A549 (cell line): ENCODE data around the gene KRTAP4-4. TPM values are rescaled to one million over a fixed set of nuclear protein-coding genes. Genes with fewer than 3 reads are reported as not detected.

Source experiments
- ATAC-seq, 2 experiments: fragments of 200-7000 bp in 1 of 2; fragments of >200 bp in 1 of 2; cut with Nextera tagmentation in 1 of 2; cut with Tn5 transposase in 1 of 2; 3 replicates each; pipeline versions ENCODE4 v1.8.0 to v1.9.1; 2018 to 2020; ENCODE audit warnings: mild to moderate bottlenecking in 1 of 2, moderate library complexity in 1 of 2
- CTCF ChIA-PET: fragments of 300-600 bp; sonication (Branson Sonifier 250); formaldehyde crosslinking; extraction: SDS; loops from one replicate; lab custom pipeline; 2021; ENCODE audit warnings: antibody characterized with exemption, inconsistent platforms; lab: Yijun Ruan, JAX
- POLR2A ChIA-PET: fragments of 350-600 bp; formaldehyde crosslinking; extraction: SDS; loops from one replicate; lab custom pipeline; 2021; ENCODE audit warnings: antibody characterized with exemption, inconsistent platforms; lab: Yijun Ruan, JAX
- DNase-seq, 2 experiments: peaks; one replicate each; pipeline versions ENCODE4 v3.0.0 to v3.0.0-alpha.2; 2011 to 2016; ENCODE audit warnings: low read depth in 1 of 2, low spot score in 1 of 2
- FAIRE-seq: peaks from 2 replicates; lab custom pipeline; 2011; peaks lifted over from hg19 to GRCh38; lab: Jason Lieb, UNC
- H3K27ac ChIP-seq, 2 experiments: fragments of >200 bp; sonication (Bioruptor Twin); formaldehyde crosslinking; 3 replicates each; pipeline ENCODE4 v1.5.1; 2016 to 2017
- H3K4me1 ChIP-seq: fragments of >200 bp; sonication (Bioruptor Twin); formaldehyde crosslinking; 3 replicates; pipeline ENCODE4 v1.6.1; 2016
- H3K4me2 ChIP-seq: fragments of >200 bp; sonication (Bioruptor Twin); formaldehyde crosslinking; 3 replicates; pipeline ENCODE4 v1.6.1; 2016
- H3K4me3 ChIP-seq: fragments of >200 bp; sonication (Bioruptor Twin); formaldehyde crosslinking; 3 replicates; pipeline ENCODE4 v1.5.1; 2016
- H3K9me3 ChIP-seq: fragments of >200 bp; sonication (Bioruptor Twin); formaldehyde crosslinking; 3 replicates; pipeline ENCODE4 v1.6.1; 2016
- BCL3 ChIP-seq: fragments of >200 bp; sonication (Bioruptor Twin); formaldehyde crosslinking; IDR thresholded peaks from 3 replicates; pipeline ENCODE4 v1.6.1; 2016
- CBX8 ChIP-seq: fragments of 200-600 bp; sonication (generic); IDR thresholded peaks from 2 replicates; pipeline ENCODE4 v1.6.1; 2016
- CTCF ChIP-seq: fragments of >200 bp; sonication (Bioruptor Twin); formaldehyde crosslinking; IDR thresholded peaks from 3 replicates; pipeline ENCODE4 v1.5.1; 2016
- E2F6 ChIP-seq: IDR thresholded peaks from 2 replicates; pipeline ENCODE4 v1.6.1; 2012; ENCODE audit warnings: low read depth, borderline replicate concordance
- ESRRA ChIP-seq: fragments of 150-350 bp; IDR thresholded peaks from 2 replicates; pipeline ENCODE4 v1.6.1; 2014; ENCODE audit warnings: mild to moderate bottlenecking, low read length, borderline replicate concordance
- FOXS1 ChIP-seq: fragments of 250-450 bp; sonication (Bioruptor Pico); IDR thresholded peaks from 2 replicates; pipeline ENCODE4 v1.5.0; 2020; ENCODE audit warnings: mild to moderate bottlenecking, moderate library complexity
- GATA3 ChIP-seq: IDR thresholded peaks from 2 replicates; pipeline ENCODE4 v1.6.1; 2012; ENCODE audit warnings: borderline replicate concordance
- MAFK ChIP-seq: fragments of 450-650 bp; IDR thresholded peaks from 2 replicates; pipeline ENCODE4 v1.6.1; 2014; ENCODE audit not compliant: partially characterized antibody
- MAZ ChIP-seq: fragments of 150-350 bp; IDR thresholded peaks from 2 replicates; pipeline ENCODE4 v1.6.1; 2014; ENCODE audit warnings: antibody characterized with exemption, low read depth, low read length, borderline replicate concordance
- POLR2AphosphoS2 ChIP-seq: conservative IDR thresholded peaks from 2 replicates; pipeline ENCODE4 v1.6.1; 2012; ENCODE audit warnings: low read length, improper control_type of control experiment, inconsistent platforms
- REST ChIP-seq: fragments of 200-600 bp; sonication (generic); IDR thresholded peaks from 2 replicates; pipeline ENCODE4 v1.6.1; 2016; ENCODE audit warnings: antibody characterized with exemption, mild to moderate bottlenecking, moderate library complexity
- RFX5 ChIP-seq: fragments of 450-650 bp; IDR thresholded peaks from 2 replicates; pipeline ENCODE4 v1.7.1; 2014; ENCODE audit warnings: antibody characterized with exemption, mild to moderate bottlenecking, moderate library complexity
- TP53 ChIP-seq: fragments of 250-450 bp; sonication (Bioruptor Pico); IDR thresholded peaks from 2 replicates; pipeline ENCODE4 v1.5.0; 2021; ENCODE audit warnings: mild to moderate bottlenecking, moderate library complexity
- ZFP36 ChIP-seq: fragments of 450-650 bp; IDR thresholded peaks from 2 replicates; pipeline ENCODE4 v1.6.1; 2014; ENCODE audit warnings: borderline replicate concordance; ENCODE audit not compliant: partially characterized antibody
- WGBS: methylation state at CpG from one replicate; pipeline ENCODE4 v1.1.6; 2017; ENCODE audit errors: missing lambda C conversion rate; 5-methylcytosine and 5-hydroxymethylcytosine counted together
- polyA plus RNA-seq, 4 experiments: library from polyadenylated mRNA; depleted of rRNA in 3 of 4; stranded (reverse); fragments of >200 nt; fragmentation: RNase III in 1 of 4; extraction: RNeasy Plus Mini Kit Qiagen cat#74134 plus additional on column Dnase treatment in 1 of 4; gene quantifications; 2 replicates in 3 of 4; 3 replicates in 1 of 4; pipeline ENCODE4 v1.2.3, GENCODE V29; 2011 to 2017
- small RNA-seq, 6 experiments: library from RNA; depleted of rRNA; stranded (forward); fragments of <200 nt; gene quantifications; one replicate each; pipeline ENCODE3, GENCODE V24; 2012
- TF ChIP-seq, protein P1 (sequence below): fragments of >200 bp; sonication (Bioruptor Twin); formaldehyde crosslinking; IDR thresholded peaks from 2 replicates; pipeline ENCODE4 v1.6.1; 2016

The KRTAP4-4 gene
- polyA plus RNA-seq, 2 of the 4 experiments (the other 2 are of a cell fraction), result not detected

- DNase-seq (no peak), FAIRE-seq (no peak), ATAC-seq (no peak)
- Histone ChIP-seq H3K4me3 (no peak overlapping the region), H3K4me2 (no peak overlapping the region), H3K4me1 (no peaks in the 10 kb centered on the region), H3K9me3 (peaks cover 5% of the 10 kb centered on the region; the same call in 1 of the 3 replicates), H3K27ac (no peak overlapping the region)
- ChIA-PET POLR2A (no interaction called here), CTCF (no interaction called here)
- 54% methylated on average over 2 of the region's 2 CpGs for WGBS
- TF ChIP-seq ZFP36 (peak; percentile 49), RFX5 (no peak), FOXS1 (CRISPR knock-in tag) (no peak), MAZ (no peak), BCL3 (no peak), MAFK (peak; percentile 85), POLR2AphosphoS2 (no peak), E2F6 (no peak), CTCF (no peak), REST (no peak), TP53 (CRISPR knock-in tag) (no peak), ESRRA (no peak), CBX8 (no peak), GATA3 (no peak)
- TF ChIP-seq, protein P1, sequence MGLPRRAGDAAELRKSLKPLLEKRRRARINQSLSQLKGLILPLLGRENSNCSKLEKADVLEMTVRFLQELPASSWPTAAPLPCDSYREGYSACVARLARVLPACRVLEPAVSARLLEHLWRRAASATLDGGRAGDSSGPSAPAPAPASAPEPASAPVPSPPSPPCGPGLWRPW, result no peak
Observed at GRCh38 chr17:41111151-41111885, 49.2 kb downstream of the KRTAP4-4 start.

Small RNA genes within 50 kb of the gene (small RNA-seq; reads per million reads assigned to genes)
- gene KRTAP4-17P, result 0 reads per million in 6 experiments

Other genes starting within 250 kb of the KRTAP4-4 start
Only the 30 nearest of the 40 such genes appear.
- gene KRTAP3-1, start 151.6 kb downstream of the KRTAP4-4 start, polyA plus RNA-seq (2011; rRNA removed), result not detected in 2 replicates
- gene KRTAP3-1, start 151.6 kb downstream of the KRTAP4-4 start, polyA plus RNA-seq (2017; fragmentation: RNase III; extraction: RNeasy Plus Mini Kit Qiagen cat#74134 plus additional on column Dnase treatment), result not detected in 3 replicates
- gene KRTAP1-5, start 133.5 kb downstream of the KRTAP4-4 start, polyA plus RNA-seq (2011; rRNA removed), result not detected in 2 replicates
- gene KRTAP1-5, start 133.5 kb downstream of the KRTAP4-4 start, polyA plus RNA-seq (2017; fragmentation: RNase III; extraction: RNeasy Plus Mini Kit Qiagen cat#74134 plus additional on column Dnase treatment), result not detected in 3 replicates
- not detected in 2 replicates for gene KRTAP1-4, start 130.6 kb downstream of the KRTAP4-4 start, polyA plus RNA-seq (2011; rRNA removed)
- not detected in 3 replicates for gene KRTAP1-4, start 130.6 kb downstream of the KRTAP4-4 start, polyA plus RNA-seq (2017; fragmentation: RNase III; extraction: RNeasy Plus Mini Kit Qiagen cat#74134 plus additional on column Dnase treatment)
- gene KRTAP1-3, start 125.9 kb downstream of the KRTAP4-4 start, polyA plus RNA-seq (2011; rRNA removed), result not detected in 2 replicates
- gene KRTAP1-3, start 125.9 kb downstream of the KRTAP4-4 start, polyA plus RNA-seq (2017; fragmentation: RNase III; extraction: RNeasy Plus Mini Kit Qiagen cat#74134 plus additional on column Dnase treatment), result not detected in 3 replicates
- gene KRTAP1-1, start 119.3 kb downstream of the KRTAP4-4 start, polyA plus RNA-seq (2011; rRNA removed), result not detected in 2 replicates
- not detected in 3 replicates for gene KRTAP1-1, start 119.3 kb downstream of the KRTAP4-4 start, polyA plus RNA-seq (2017; fragmentation: RNase III; extraction: RNeasy Plus Mini Kit Qiagen cat#74134 plus additional on column Dnase treatment)
- gene KRTAP2-1, start 113.4 kb downstream of the KRTAP4-4 start, polyA plus RNA-seq (2011; rRNA removed), result not detected in 2 replicates
- not detected in 3 replicates for gene KRTAP2-1, start 113.4 kb downstream of the KRTAP4-4 start, polyA plus RNA-seq (2017; fragmentation: RNase III; extraction: RNeasy Plus Mini Kit Qiagen cat#74134 plus additional on column Dnase treatment)
- gene KRTAP2-2, start 105.5 kb downstream of the KRTAP4-4 start, polyA plus RNA-seq (2011; rRNA removed), result not detected in 2 replicates
- gene KRTAP2-2, start 105.5 kb downstream of the KRTAP4-4 start, polyA plus RNA-seq (2017; fragmentation: RNase III; extraction: RNeasy Plus Mini Kit Qiagen cat#74134 plus additional on column Dnase treatment), result not detected in 3 replicates
- not detected in 2 replicates for gene KRTAP2-3, start 100.6 kb downstream of the KRTAP4-4 start, polyA plus RNA-seq (2011; rRNA removed)
- 0.10 TPM in 1 of 3 replicates, not detected in the others for gene KRTAP2-3, start 100.6 kb downstream of the KRTAP4-4 start, polyA plus RNA-seq (2017; fragmentation: RNase III; extraction: RNeasy Plus Mini Kit Qiagen cat#74134 plus additional on column Dnase treatment)
- gene KRTAP2-4, start 94.9 kb downstream of the KRTAP4-4 start, polyA plus RNA-seq (2011; rRNA removed), result not detected in 2 replicates
- not detected in 3 replicates for gene KRTAP2-4, start 94.9 kb downstream of the KRTAP4-4 start, polyA plus RNA-seq (2017; fragmentation: RNase III; extraction: RNeasy Plus Mini Kit Qiagen cat#74134 plus additional on column Dnase treatment)
- not detected in 2 replicates for gene KRTAP4-7, start 76.6 kb downstream of the KRTAP4-4 start, polyA plus RNA-seq (2011; rRNA removed)
- not detected in 3 replicates for gene KRTAP4-7, start 76.6 kb downstream of the KRTAP4-4 start, polyA plus RNA-seq (2017; fragmentation: RNase III; extraction: RNeasy Plus Mini Kit Qiagen cat#74134 plus additional on column Dnase treatment)
- not detected in 2 replicates for gene KRTAP4-8, start 62.6 kb downstream of the KRTAP4-4 start, polyA plus RNA-seq (2011; rRNA removed)
- not detected in 3 replicates for gene KRTAP4-8, start 62.6 kb downstream of the KRTAP4-4 start, polyA plus RNA-seq (2017; fragmentation: RNase III; extraction: RNeasy Plus Mini Kit Qiagen cat#74134 plus additional on column Dnase treatment)
- gene KRTAP4-16, start 58.5 kb downstream of the KRTAP4-4 start, polyA plus RNA-seq (2011; rRNA removed), result not detected in 2 replicates
- not detected in 3 replicates for gene KRTAP4-16, start 58.5 kb downstream of the KRTAP4-4 start, polyA plus RNA-seq (2017; fragmentation: RNase III; extraction: RNeasy Plus Mini Kit Qiagen cat#74134 plus additional on column Dnase treatment)
- not detected in 2 replicates for gene KRTAP4-9, start 55.4 kb downstream of the KRTAP4-4 start, polyA plus RNA-seq (2011; rRNA removed)
- not detected in 3 replicates for gene KRTAP4-9, start 55.4 kb downstream of the KRTAP4-4 start, polyA plus RNA-seq (2017; fragmentation: RNase III; extraction: RNeasy Plus Mini Kit Qiagen cat#74134 plus additional on column Dnase treatment)
- not detected in 2 replicates for gene KRTAP4-11, start 42.4 kb downstream of the KRTAP4-4 start, polyA plus RNA-seq (2011; rRNA removed)
- gene KRTAP4-11, start 42.4 kb downstream of the KRTAP4-4 start, polyA plus RNA-seq (2017; fragmentation: RNase III; extraction: RNeasy Plus Mini Kit Qiagen cat#74134 plus additional on column Dnase treatment), result not detected in 3 replicates
- gene KRTAP4-12, start 36.6 kb downstream of the KRTAP4-4 start, polyA plus RNA-seq (2011; rRNA removed), result not detected in 2 replicates
- gene KRTAP4-12, start 36.6 kb downstream of the KRTAP4-4 start, polyA plus RNA-seq (2017; fragmentation: RNase III; extraction: RNeasy Plus Mini Kit Qiagen cat#74134 plus additional on column Dnase treatment), result not detected in 3 replicates
- not detected in 2 replicates for gene KRTAP4-6, start 20.2 kb downstream of the KRTAP4-4 start, polyA plus RNA-seq (2011; rRNA removed)
- not detected in 3 replicates for gene KRTAP4-6, start 20.2 kb downstream of the KRTAP4-4 start, polyA plus RNA-seq (2017; fragmentation: RNase III; extraction: RNeasy Plus Mini Kit Qiagen cat#74134 plus additional on column Dnase treatment)
- not detected in 2 replicates for gene KRTAP4-5, start 10.9 kb downstream of the KRTAP4-4 start, polyA plus RNA-seq (2011; rRNA removed)
- not detected in 3 replicates for gene KRTAP4-5, start 10.9 kb downstream of the KRTAP4-4 start, polyA plus RNA-seq (2017; fragmentation: RNase III; extraction: RNeasy Plus Mini Kit Qiagen cat#74134 plus additional on column Dnase treatment)
- gene KRTAP4-3, start 7.5 kb upstream of the KRTAP4-4 start, polyA plus RNA-seq (2011; rRNA removed), result not detected in 2 replicates
- not detected in 3 replicates for gene KRTAP4-3, start 7.5 kb upstream of the KRTAP4-4 start, polyA plus RNA-seq (2017; fragmentation: RNase III; extraction: RNeasy Plus Mini Kit Qiagen cat#74134 plus additional on column Dnase treatment)
- gene KRTAP4-2, start 17.5 kb upstream of the KRTAP4-4 start, polyA plus RNA-seq (2011; rRNA removed), result not detected in 2 replicates
- gene KRTAP4-2, start 17.5 kb upstream of the KRTAP4-4 start, polyA plus RNA-seq (2017; fragmentation: RNase III; extraction: RNeasy Plus Mini Kit Qiagen cat#74134 plus additional on column Dnase treatment), result not detected in 3 replicates
- gene KRTAP4-1, start 24.2 kb upstream of the KRTAP4-4 start, polyA plus RNA-seq (2011; rRNA removed), result 0.32 TPM in 2 replicates
- gene KRTAP4-1, start 24.2 kb upstream of the KRTAP4-4 start, polyA plus RNA-seq (2017; fragmentation: RNase III; extraction: RNeasy Plus Mini Kit Qiagen cat#74134 plus additional on column Dnase treatment), result 0.12 TPM in 2 of 3 replicates, not detected in the other
- gene KRTAP9-1, start 29.1 kb upstream of the KRTAP4-4 start, polyA plus RNA-seq (2011; rRNA removed), result not detected in 2 replicates
- gene KRTAP9-1, start 29.1 kb upstream of the KRTAP4-4 start, polyA plus RNA-seq (2017; fragmentation: RNase III; extraction: RNeasy Plus Mini Kit Qiagen cat#74134 plus additional on column Dnase treatment), result not detected in 3 replicates
- gene KRTAP9-2, start 65.9 kb upstream of the KRTAP4-4 start, polyA plus RNA-seq (2011; rRNA removed), result not detected in 2 replicates
- not detected in 3 replicates for gene KRTAP9-2, start 65.9 kb upstream of the KRTAP4-4 start, polyA plus RNA-seq (2017; fragmentation: RNase III; extraction: RNeasy Plus Mini Kit Qiagen cat#74134 plus additional on column Dnase treatment)
- gene KRTAP9-3, start 71.7 kb upstream of the KRTAP4-4 start, polyA plus RNA-seq (2011; rRNA removed), result not detected in 2 replicates
- not detected in 3 replicates for gene KRTAP9-3, start 71.7 kb upstream of the KRTAP4-4 start, polyA plus RNA-seq (2017; fragmentation: RNase III; extraction: RNeasy Plus Mini Kit Qiagen cat#74134 plus additional on column Dnase treatment)
- not detected in 2 replicates for gene KRTAP9-8, start 77.3 kb upstream of the KRTAP4-4 start, polyA plus RNA-seq (2011; rRNA removed)
- not detected in 3 replicates for gene KRTAP9-8, start 77.3 kb upstream of the KRTAP4-4 start, polyA plus RNA-seq (2017; fragmentation: RNase III; extraction: RNeasy Plus Mini Kit Qiagen cat#74134 plus additional on column Dnase treatment)
- not detected in 2 replicates for gene KRTAP9-4, start 88.9 kb upstream of the KRTAP4-4 start, polyA plus RNA-seq (2011; rRNA removed)
- not detected in 3 replicates for gene KRTAP9-4, start 88.9 kb upstream of the KRTAP4-4 start, polyA plus RNA-seq (2017; fragmentation: RNase III; extraction: RNeasy Plus Mini Kit Qiagen cat#74134 plus additional on column Dnase treatment)
- gene KRTAP9-9, start 94.6 kb upstream of the KRTAP4-4 start, polyA plus RNA-seq (2011; rRNA removed), result not detected in 2 replicates
- not detected in 3 replicates for gene KRTAP9-9, start 94.6 kb upstream of the KRTAP4-4 start, polyA plus RNA-seq (2017; fragmentation: RNase III; extraction: RNeasy Plus Mini Kit Qiagen cat#74134 plus additional on column Dnase treatment)
- gene KRTAP9-6, start 104.6 kb upstream of the KRTAP4-4 start, polyA plus RNA-seq (2011; rRNA removed), result not detected in 2 replicates
- not detected in 3 replicates for gene KRTAP9-6, start 104.6 kb upstream of the KRTAP4-4 start, polyA plus RNA-seq (2017; fragmentation: RNase III; extraction: RNeasy Plus Mini Kit Qiagen cat#74134 plus additional on column Dnase treatment)
- gene KRTAP9-7, start 115.0 kb upstream of the KRTAP4-4 start, polyA plus RNA-seq (2011; rRNA removed), result not detected in 2 replicates
- not detected in 3 replicates for gene KRTAP9-7, start 115.0 kb upstream of the KRTAP4-4 start, polyA plus RNA-seq (2017; fragmentation: RNase III; extraction: RNeasy Plus Mini Kit Qiagen cat#74134 plus additional on column Dnase treatment)
- not detected in 2 replicates for gene KRTAP29-1, start 142.1 kb upstream of the KRTAP4-4 start, polyA plus RNA-seq (2011; rRNA removed)
- gene KRTAP29-1, start 142.1 kb upstream of the KRTAP4-4 start, polyA plus RNA-seq (2017; fragmentation: RNase III; extraction: RNeasy Plus Mini Kit Qiagen cat#74134 plus additional on column Dnase treatment), result not detected in 3 replicates
- gene KRTAP16-1, start 148.6 kb upstream of the KRTAP4-4 start, polyA plus RNA-seq (2011; rRNA removed), result not detected in 2 replicates
- gene KRTAP16-1, start 148.6 kb upstream of the KRTAP4-4 start, polyA plus RNA-seq (2017; fragmentation: RNase III; extraction: RNeasy Plus Mini Kit Qiagen cat#74134 plus additional on column Dnase treatment), result not detected in 3 replicates